ENCODE measurements around the gene MAPK1. TPM values are rescaled to one million over a fixed set of nuclear protein-coding genes. Genes with fewer than 3 reads are reported as not detected.

MAPK1 gene
- total RNA-seq, 1 experiment from 2014 or later = 122 TPM

GRCh38 chr22:21829523-21829922 lies 37.9 kb downstream of the MAPK1 start:
- no peak for DNase-seq (ENCODE audit: low read depth, low spot score)
- BruUV-seq (replicated peaks) = no TSS peak
- intact Hi-C loops (cut with micrococcal nuclease; ENCODE audit: unreplicated experiment) = no loop called here
- ATAC-seq = no peak
- H3K27ac ChIP-seq (ENCODE audit: low read length) = no peak overlapping the region
- H3K9me3 ChIP-seq (ENCODE audit: control insufficient read depth, insufficient read depth, low read depth, low read length) = no peaks in the 10 kb centered on the region
- no peak overlapping the region for H3K4me3 ChIP-seq (ENCODE audit: low read depth in 2 of 2, low read length in 2 of 2)
- no peak for TF ChIP-seq REST (IDR thresholded peaks at IDR 0.05; ENCODE audit: insufficient read depth in 1 of 2, low read depth in 2 of 2, low read length in 1 of 2)
- TF ChIP-seq SIN3A (IDR thresholded peaks at IDR 0.05; ENCODE audit: borderline replicate concordance, insufficient read depth, low read depth, low read length) = no peak
- TF ChIP-seq CTCF (IDR thresholded peaks at IDR 0.05) = no peak
- no peak for TF ChIP-seq POLR2AphosphoS5 (IDR thresholded peaks at IDR 0.05; ENCODE audit: low read depth, low read length)
- no peak for TF ChIP-seq TCF7L2 (IDR thresholded peaks at IDR 0.05; ENCODE audit: low read depth, low read length)
- POLR2A ChIA-PET = no interaction called here
- CTCF ChIA-PET = no interaction called here
- H3K4me1 ChIP-seq (ENCODE audit: control insufficient read depth, insufficient read depth, low read length) = no peaks in the 10 kb centered on the region; the same call in 1 of the 2 replicates
- no peaks in the 10 kb centered on the region for H3K27me3 ChIP-seq (ENCODE audit: control insufficient read depth, insufficient read depth, low read length)
- in situ Hi-C loops (cut with HindIII; ENCODE audit: low pct_unique_long_range_greater_than_20kb, low sequenced_read_pairs) = no loop called here
- H3K36me3 ChIP-seq (ENCODE audit: control insufficient read depth, insufficient read depth, low read length) = no peaks in the 10 kb centered on the region

- intact Hi-C loops (cut with micrococcal nuclease; ENCODE audit: unreplicated experiment) (no loop called here), in situ Hi-C loops (cut with HindIII; ENCODE audit: low pct_unique_long_range_greater_than_20kb, low sequenced_read_pairs) (no loop called here)
- Histone ChIP-seq H3K27me3 (ENCODE audit: control insufficient read depth, insufficient read depth, low read length) (no peaks in the 10 kb centered on the region), H3K4me1 (ENCODE audit: control insufficient read depth, insufficient read depth, low read length) (no peaks in the 10 kb centered on the region; the same call in 1 of the 2 replicates), H3K36me3 (ENCODE audit: control insufficient read depth, insufficient read depth, low read length) (no peaks in the 10 kb centered on the region), H3K27ac (ENCODE audit: low read length) (no peak overlapping the region), H3K4me3 (ENCODE audit: low read depth in 2 of 2, low read length in 2 of 2) (no peak overlapping the region), H3K9me3 (ENCODE audit: control insufficient read depth, insufficient read depth, low read depth, low read length) (no peaks in the 10 kb centered on the region)
- DNase-seq (ENCODE audit: low read depth, low spot score) = no peak
- ChIA-PET POLR2A (no interaction called here), CTCF (no interaction called here)
- no TSS peak for BruUV-seq (replicated peaks)
- TF ChIP-seq POLR2AphosphoS5 (IDR thresholded peaks at IDR 0.05; ENCODE audit: low read depth, low read length) (no peak), TCF7L2 (IDR thresholded peaks at IDR 0.05; ENCODE audit: low read depth, low read length) (no peak), SIN3A (IDR thresholded peaks at IDR 0.05; ENCODE audit: borderline replicate concordance, insufficient read depth, low read depth, low read length) (no peak), REST (IDR thresholded peaks at IDR 0.05; ENCODE audit: insufficient read depth in 1 of 2, low read depth in 2 of 2, low read length in 1 of 2) (no peak), CTCF (IDR thresholded peaks at IDR 0.05) (no peak)
- no peak for ATAC-seq
These were observed 39.2 kb downstream of the MAPK1 start for GRCh38 chr22:21828268-21828638.
